ENCODE results near the gene AMELX. TPM values are rescaled to one million over a fixed set of nuclear protein-coding genes. Genes with fewer than 3 reads are reported as not detected.

Gene AMELX
- polyA plus RNA-seq, 1 donor from 2014 or later: not detected

GRCh38 chrX:11334165-11334564 lies 41.0 kb downstream of the AMELX start:
- peaks cover 8 to 14% (median 9%) of the 10 kb centered on the region in 3 donors for H3K4me1 Mint-ChIP-seq
- no peaks in the 10 kb centered on the region for H3K36me3 Mint-ChIP-seq
- no peak overlapping the region for H3K27ac Mint-ChIP-seq
- peaks cover under 1% of the 10 kb centered on the region for H3K27me3 Mint-ChIP-seq
- H3K9me3 Mint-ChIP-seq: peaks cover 0 to 5% (median 0%) of the 10 kb centered on the region in 3 donors
- no peak overlapping the region for H3K4me3 Mint-ChIP-seq

GRCh38 chrX:11336201-11336600 lies 43.0 kb downstream of the AMELX start:
- no peak overlapping the region for H3K27ac Mint-ChIP-seq
- H3K4me1 Mint-ChIP-seq: peaks cover 15 to 23% (median 17%) of the 10 kb centered on the region in 3 donors
- peaks cover 0 to 5% (median 2%) of the 10 kb centered on the region in 3 donors for H3K9me3 Mint-ChIP-seq
- H3K4me3 Mint-ChIP-seq: no peak overlapping the region
- H3K36me3 Mint-ChIP-seq: no peaks in the 10 kb centered on the region
- peaks cover 2% of the 10 kb centered on the region for H3K27me3 Mint-ChIP-seq

GRCh38 chrX:11337292-11338009 lies 44.2 kb downstream of the AMELX start:
- peaks cover 2% of the 10 kb centered on the region for H3K27me3 Mint-ChIP-seq
- peaks cover 23 to 34% (median 26%) of the 10 kb centered on the region in 3 donors for H3K4me1 Mint-ChIP-seq
- H3K9me3 Mint-ChIP-seq: peaks cover 0 to 5% (median 2%) of the 10 kb centered on the region in 3 donors
- H3K27ac Mint-ChIP-seq: peak overlapping the region in 1 of 3 donors; percentile 24
- no peaks in the 10 kb centered on the region for H3K36me3 Mint-ChIP-seq
- no peak overlapping the region for H3K4me3 Mint-ChIP-seq

- Mint-ChIP-seq H3K36me3 (peaks cover 2% of the 10 kb centered on the region), H3K4me1 (peaks cover 25 to 37% (median 26%) of the 10 kb centered on the region in 3 donors), H3K27ac (peak overlapping the region; percentile 91 to 99 (median 97)), H3K9me3 (peaks cover 0 to 2% (median 0%) of the 10 kb centered on the region in 3 donors), H3K4me3 (peak overlapping the region; percentile 61 to 89 (median 72)), H3K27me3 (peaks cover 2% of the 10 kb centered on the region)
Measured at GRCh38 chrX:11341274-11342201, 48.3 kb downstream of the AMELX start.

- peaks cover 2% of the 10 kb centered on the region for H3K27me3 Mint-ChIP-seq
Measured at GRCh38 chrX:11342673-11343072, 49.5 kb downstream of the AMELX start.

GRCh38 chrX:11346121-11346682 lies 53.0 kb downstream of the AMELX start:
- Mint-ChIP-seq H3K27me3 (no peaks in the 10 kb centered on the region), H3K9me3 (peaks cover 0 to under 1% (median 0%) of the 10 kb centered on the region in 3 donors), H3K4me3 (no peak overlapping the region), H3K36me3 (peaks cover 2% of the 10 kb centered on the region), H3K4me1 (peaks cover 25 to 37% (median 26%) of the 10 kb centered on the region in 3 donors), H3K27ac (no peak overlapping the region)

More at GRCh38 chrX:11342673-11343072, 49.5 kb downstream of the AMELX start:
- H3K4me3 Mint-ChIP-seq: peak overlapping the region in 1 of 4 donors; percentile 4
- peaks cover 26 to 37% (median 30%) of the 10 kb centered on the region in 3 donors for H3K4me1 Mint-ChIP-seq
- H3K9me3 Mint-ChIP-seq: peaks cover 0 to 2% (median 0%) of the 10 kb centered on the region in 3 donors
- H3K27ac Mint-ChIP-seq: peak overlapping the region; percentile 91 to 99 (median 97)
- H3K36me3 Mint-ChIP-seq: peaks cover 2% of the 10 kb centered on the region

GRCh38 chrX:11347300-11347699 lies 54.1 kb downstream of the AMELX start:
- no peaks in the 10 kb centered on the region for H3K27me3 Mint-ChIP-seq
- H3K36me3 Mint-ChIP-seq: peaks cover 2% of the 10 kb centered on the region

GRCh38 chrX:11349020-11349419 lies 55.8 kb downstream of the AMELX start:
- peaks cover 17 to 28% (median 19%) of the 10 kb centered on the region in 3 donors for H3K4me1 Mint-ChIP-seq
- peaks cover 0 to 1% (median 0%) of the 10 kb centered on the region in 3 donors for H3K9me3 Mint-ChIP-seq
- H3K27ac Mint-ChIP-seq: peak overlapping the region in 1 of 3 donors; percentile 77
- H3K36me3 Mint-ChIP-seq: peaks cover 2% of the 10 kb centered on the region
- H3K4me3 Mint-ChIP-seq: no peak overlapping the region
- H3K27me3 Mint-ChIP-seq: no peaks in the 10 kb centered on the region

More at GRCh38 chrX:11347300-11347699, 54.1 kb downstream of the AMELX start:
- Mint-ChIP-seq H3K9me3 (peaks cover 0 to 1% (median 0%) of the 10 kb centered on the region in 3 donors), H3K4me1 (peaks cover 20 to 27% (median 26%) of the 10 kb centered on the region in 3 donors), H3K4me3 (no peak overlapping the region), H3K27ac (no peak overlapping the region)

GRCh38 chrX:11349661-11350337 lies 56.6 kb downstream of the AMELX start:
- Mint-ChIP-seq H3K4me1 (peaks cover 17 to 28% (median 19%) of the 10 kb centered on the region in 3 donors), H3K4me3 (peak overlapping the region in 2 of 4 donors; percentile 28 to 84), H3K27me3 (no peaks in the 10 kb centered on the region), H3K27ac (peak overlapping the region in 1 of 3 donors; percentile 77), H3K9me3 (peaks cover 0 to 1% (median 0%) of the 10 kb centered on the region in 3 donors), H3K36me3 (no peaks in the 10 kb centered on the region)

Other genes with a start within 250 kb of the AMELX start
- gene HCCS, start 182.1 kb upstream of the AMELX start, polyA plus RNA-seq: 39.7 TPM